ENCODE results near the gene SLC7A10. TPM values are rescaled to one million over a fixed set of nuclear protein-coding genes. Genes with fewer than 3 reads are reported as not detected.

Gene SLC7A10
- total RNA-seq, 1 donor from 2014 or later = 1.4 TPM

- H3K27me3 Mint-ChIP-seq (ENCODE audit: low read depth) = no peaks in the 10 kb centered on the region
- H3K36me3 Mint-ChIP-seq (ENCODE audit: low read depth) = no peaks in the 10 kb centered on the region
- H3K27ac Mint-ChIP-seq (ENCODE audit: unreplicated experiment) = no peak overlapping the region
- H3K4me1 Mint-ChIP-seq = no peaks in the 10 kb centered on the region
- no peaks in the 10 kb centered on the region for H3K9me3 Mint-ChIP-seq
- H3K4me3 Mint-ChIP-seq = no peak overlapping the region
- TF ChIP-seq CTCF (conservative IDR thresholded peaks at IDR 0.05) = no peak
- no peak for DNase-seq (ENCODE audit: low read depth, low spot score)
Observed at GRCh38 chr19:33208904-33209849, 16.5 kb downstream of the SLC7A10 start.

- no peak overlapping the region for H3K27ac Mint-ChIP-seq (ENCODE audit: unreplicated experiment)
- no peaks in the 10 kb centered on the region for H3K4me1 Mint-ChIP-seq
Observed at GRCh38 chr19:33208371-33208895, 17.2 kb downstream of the SLC7A10 start.

GRCh38 chr19:33207903-33208302 is 17.7 kb downstream of the SLC7A10 start:
- Mint-ChIP-seq H3K27me3 (ENCODE audit: low read depth) (no peaks in the 10 kb centered on the region), H3K4me1 (no peaks in the 10 kb centered on the region), H3K4me3 (no peak overlapping the region), H3K9me3 (no peaks in the 10 kb centered on the region), H3K36me3 (ENCODE audit: low read depth) (peaks cover 4% of the 10 kb centered on the region), H3K27ac (ENCODE audit: unreplicated experiment) (no peak overlapping the region)
- TF ChIP-seq CTCF (conservative IDR thresholded peaks at IDR 0.05) = no peak
- DNase-seq (ENCODE audit: low read depth, low spot score) = no peak

More at GRCh38 chr19:33208371-33208895, 17.2 kb downstream of the SLC7A10 start:
- Mint-ChIP-seq H3K27me3 (ENCODE audit: low read depth) (no peaks in the 10 kb centered on the region), H3K36me3 (ENCODE audit: low read depth) (no peaks in the 10 kb centered on the region), H3K9me3 (no peaks in the 10 kb centered on the region), H3K4me3 (no peak overlapping the region)
- no peak for TF ChIP-seq CTCF (conservative IDR thresholded peaks at IDR 0.05)
- no peak for DNase-seq (ENCODE audit: low read depth, low spot score)

GRCh38 chr19:33207040-33207620 is 18.5 kb downstream of the SLC7A10 start:
- no peak overlapping the region for H3K27ac Mint-ChIP-seq (ENCODE audit: unreplicated experiment)
- no peaks in the 10 kb centered on the region for H3K9me3 Mint-ChIP-seq
- no peak for DNase-seq (ENCODE audit: low read depth, low spot score)
- no peaks in the 10 kb centered on the region for H3K4me1 Mint-ChIP-seq
- H3K27me3 Mint-ChIP-seq (ENCODE audit: low read depth) = no peaks in the 10 kb centered on the region
- peaks cover 5% of the 10 kb centered on the region for H3K36me3 Mint-ChIP-seq (ENCODE audit: low read depth)
- H3K4me3 Mint-ChIP-seq = no peak overlapping the region
- no peak for TF ChIP-seq CTCF (conservative IDR thresholded peaks at IDR 0.05)

- Mint-ChIP-seq H3K27me3 (ENCODE audit: low read depth) (no peaks in the 10 kb centered on the region), H3K9me3 (no peaks in the 10 kb centered on the region), H3K4me3 (no peak overlapping the region), H3K4me1 (no peaks in the 10 kb centered on the region), H3K27ac (ENCODE audit: unreplicated experiment) (no peak overlapping the region), H3K36me3 (ENCODE audit: low read depth) (peaks cover 5% of the 10 kb centered on the region)
- DNase-seq (ENCODE audit: low read depth, low spot score) = no peak
- no peak for TF ChIP-seq CTCF (conservative IDR thresholded peaks at IDR 0.05)
Observed at GRCh38 chr19:33206261-33207039, 19.2 kb downstream of the SLC7A10 start.

All from neural crest cell (in vitro differentiated cells).